Body of pancreas (tissue), 4 donors: ENCODE results near the gene ALPK1.

Experiments used
- CTCF ChIP-seq, 7 experiments: fragments of 450-650 bp in 4 of 7; fragments of 200-600 bp in 3 of 7; sonication (generic) in 3 of 7; IDR thresholded peaks; one replicate each; pipeline ENCODE4 v1.5.1; 2016 to 2019; ENCODE audit warnings: antibody characterized with exemption in 7 of 7
- POLR2A ChIP-seq, 3 donors: fragments of 450-650 bp; IDR thresholded peaks; one replicate each; pipeline ENCODE4 v1.6.1; 2016; ENCODE audit warnings: antibody characterized with exemption in 3 of 3, mild to moderate bottlenecking in 2 of 3

- no peak for TF ChIP-seq POLR2A (IDR thresholded peaks at IDR 0.05)
- TF ChIP-seq CTCF (IDR thresholded peaks at IDR 0.05) = no peak
These were observed 40.1 kb upstream of the ALPK1 start for GRCh38 chr4:112257098-112257497.
